Loucy (cell line): ENCODE measurements around the gene GPC3.

Experiments
- H2AFZ ChIP-seq: fragments of 200-600 bp; sonication (generic); 2 replicates; pipeline ENCODE4 v1.6.0; 2016; ENCODE audit warnings: antibody characterized with exemption, mild to moderate bottlenecking, low read length, moderate library complexity
- H3F3A ChIP-seq: fragments of 200-600 bp; 2 replicates; pipeline ENCODE4 v1.6.0; 2016; ENCODE audit warnings: antibody characterized with exemption, low read depth, mild to moderate bottlenecking
- H3K27me3 ChIP-seq: fragments of 200-600 bp; sonication (generic); 2 replicates; pipeline ENCODE4 v1.6.1; 2014; ENCODE audit warnings: low read length, mild to moderate bottlenecking; ENCODE audit not compliant: insufficient read depth, poor library complexity, severe bottlenecking
- H3K36me3 ChIP-seq: fragments of 200-600 bp; sonication (generic); 2 replicates; pipeline ENCODE4 v1.6.1; 2016; ENCODE audit warnings: low read length; ENCODE audit not compliant: insufficient read depth
- H3K4me1 ChIP-seq: fragments of 200-600 bp; sonication (generic); 2 replicates; pipeline ENCODE4 v1.5.1; 2014; ENCODE audit warnings: low read length, mild to moderate bottlenecking; ENCODE audit not compliant: insufficient read depth, poor library complexity, severe bottlenecking
- H3K4me2 ChIP-seq: fragments of 200-600 bp; sonication (generic); 2 replicates; pipeline ENCODE4 v1.6.0; 2014; ENCODE audit warnings: antibody characterized with exemption, low read length, low read depth, mild to moderate bottlenecking; ENCODE audit not compliant: poor library complexity, severe bottlenecking
- H3K4me3 ChIP-seq: fragments of 200-600 bp; sonication (generic); 2 replicates; pipeline ENCODE4 v1.5.1; 2014; ENCODE audit warnings: low read length, mild to moderate bottlenecking, mixed read lengths; ENCODE audit not compliant: poor library complexity, severe bottlenecking
- H3K79me2 ChIP-seq: fragments of 200-600 bp; sonication (generic); 2 replicates; pipeline ENCODE4 v1.6.1; 2014; ENCODE audit warnings: low read length; ENCODE audit not compliant: insufficient read depth
- H3K9ac ChIP-seq: fragments of 200-600 bp; sonication (generic); 2 replicates; pipeline ENCODE4 v1.6.0; 2014; ENCODE audit warnings: mild to moderate bottlenecking, low read depth, low read length, moderate library complexity; ENCODE audit not compliant: poor library complexity, severe bottlenecking
- H3K9me2 ChIP-seq: fragments of 200-600 bp; sonication (generic); replicated peaks from 2 replicates; pipeline ENCODE4 v1.6.1; 2016; ENCODE audit warnings: low read depth, low read length, mixed read lengths
- H3K9me3 ChIP-seq: fragments of 200-600 bp; sonication (generic); 2 replicates; pipeline ENCODE4 v1.6.1; 2014; ENCODE audit warnings: mild to moderate bottlenecking, antibody characterized with exemption, low read length, low read depth; ENCODE audit not compliant: insufficient read depth
- H4K20me1 ChIP-seq: fragments of 200-600 bp; sonication (generic); 2 replicates; pipeline ENCODE4 v1.6.0; 2014; ENCODE audit warnings: antibody characterized with exemption, low read length, mild to moderate bottlenecking; ENCODE audit not compliant: insufficient read depth, poor library complexity, severe bottlenecking
- EZH2phosphoT487 ChIP-seq: fragments of 200-600 bp; IDR thresholded peaks from 2 replicates; pipeline ENCODE4 v1.6.1; 2018; ENCODE audit warnings: antibody characterized with exemption, mild to moderate bottlenecking, moderate library complexity, borderline replicate concordance
- TF ChIP-seq, protein P1 (sequence below): fragments of 200-600 bp; sonication (generic); conservative IDR thresholded peaks from 2 replicates; pipeline ENCODE4 v1.5.1; 2014; ENCODE audit warnings: mild to moderate bottlenecking, antibody characterized with exemption, low read length

Gene GPC3

DNA sequence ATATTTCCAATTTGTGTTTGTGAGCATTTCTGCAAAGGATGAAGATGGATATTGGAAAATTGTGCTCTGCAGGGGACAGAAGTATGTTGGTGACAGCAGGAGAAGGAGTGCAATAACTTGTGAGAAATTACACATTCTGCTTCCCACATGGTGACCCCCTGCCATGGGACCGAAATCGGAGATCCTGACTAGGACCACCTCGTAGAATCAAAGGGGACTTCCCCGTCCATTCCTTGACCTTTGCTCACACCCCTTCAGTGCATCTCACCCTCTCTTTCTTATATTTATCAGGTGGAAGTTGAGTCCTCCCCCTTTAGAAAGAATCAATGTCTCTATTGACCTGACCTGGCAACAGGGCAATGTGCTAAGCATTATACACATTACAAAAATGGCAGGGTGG lies 451.2 kb downstream of the GPC3 start:
- Histone ChIP-seq H3K4me3 (no peak overlapping the region), H3K9me2 (no peaks in the 10 kb centered on the region), H3F3A (no peaks in the 10 kb centered on the region), H3K27me3 (no peaks in the 10 kb centered on the region), H3K79me2 (no peaks in the 10 kb centered on the region), H3K9me3 (no peaks in the 10 kb centered on the region), H2AFZ (no peak overlapping the region), H3K4me1 (no peaks in the 10 kb centered on the region), H4K20me1 (no peaks in the 10 kb centered on the region), H3K4me2 (no peak overlapping the region), H3K36me3 (no peaks in the 10 kb centered on the region), H3K9ac (no peak overlapping the region)
- no peak for TF ChIP-seq EZH2phosphoT487
- TF ChIP-seq, protein P1, sequence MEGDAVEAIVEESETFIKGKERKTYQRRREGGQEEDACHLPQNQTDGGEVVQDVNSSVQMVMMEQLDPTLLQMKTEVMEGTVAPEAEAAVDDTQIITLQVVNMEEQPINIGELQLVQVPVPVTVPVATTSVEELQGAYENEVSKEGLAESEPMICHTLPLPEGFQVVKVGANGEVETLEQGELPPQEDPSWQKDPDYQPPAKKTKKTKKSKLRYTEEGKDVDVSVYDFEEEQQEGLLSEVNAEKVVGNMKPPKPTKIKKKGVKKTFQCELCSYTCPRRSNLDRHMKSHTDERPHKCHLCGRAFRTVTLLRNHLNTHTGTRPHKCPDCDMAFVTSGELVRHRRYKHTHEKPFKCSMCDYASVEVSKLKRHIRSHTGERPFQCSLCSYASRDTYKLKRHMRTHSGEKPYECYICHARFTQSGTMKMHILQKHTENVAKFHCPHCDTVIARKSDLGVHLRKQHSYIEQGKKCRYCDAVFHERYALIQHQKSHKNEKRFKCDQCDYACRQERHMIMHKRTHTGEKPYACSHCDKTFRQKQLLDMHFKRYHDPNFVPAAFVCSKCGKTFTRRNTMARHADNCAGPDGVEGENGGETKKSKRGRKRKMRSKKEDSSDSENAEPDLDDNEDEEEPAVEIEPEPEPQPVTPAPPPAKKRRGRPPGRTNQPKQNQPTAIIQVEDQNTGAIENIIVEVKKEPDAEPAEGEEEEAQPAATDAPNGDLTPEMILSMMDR: no peak

DNA sequence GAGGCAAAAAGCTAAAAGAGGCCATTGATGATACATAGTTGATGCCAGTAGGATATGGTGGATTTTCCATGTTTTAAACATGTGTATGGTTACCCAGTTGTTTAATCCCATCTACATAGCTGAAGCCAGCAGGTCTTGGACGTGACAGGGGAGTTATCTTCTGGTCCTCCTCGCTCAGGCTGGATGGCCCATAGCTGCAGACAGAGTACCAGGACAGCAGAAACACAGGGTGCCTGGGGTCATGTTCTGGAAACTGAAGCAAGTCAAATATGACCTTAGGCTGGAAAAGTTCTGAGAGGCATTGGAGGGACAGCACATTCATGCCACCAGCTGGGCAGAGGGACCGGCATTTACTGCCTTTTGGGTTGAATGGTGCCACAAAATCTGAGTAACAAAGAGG lies 452.1 kb downstream of the GPC3 start:
- no peak overlapping the region for H3K4me2 ChIP-seq
- no peaks in the 10 kb centered on the region for H3K9me3 ChIP-seq
- H3K9ac ChIP-seq: no peak overlapping the region
- H3K79me2 ChIP-seq: no peaks in the 10 kb centered on the region
- no peaks in the 10 kb centered on the region for H3K4me1 ChIP-seq
- H3K27me3 ChIP-seq: no peaks in the 10 kb centered on the region
- H3K36me3 ChIP-seq: no peaks in the 10 kb centered on the region
- H3F3A ChIP-seq: no peaks in the 10 kb centered on the region
- H2AFZ ChIP-seq: no peak overlapping the region
- H3K9me2 ChIP-seq: no peaks in the 10 kb centered on the region
- H3K4me3 ChIP-seq: no peak overlapping the region
- H4K20me1 ChIP-seq: no peaks in the 10 kb centered on the region
- TF ChIP-seq, protein P1: no peak
- TF ChIP-seq EZH2phosphoT487: no peak

DNA sequence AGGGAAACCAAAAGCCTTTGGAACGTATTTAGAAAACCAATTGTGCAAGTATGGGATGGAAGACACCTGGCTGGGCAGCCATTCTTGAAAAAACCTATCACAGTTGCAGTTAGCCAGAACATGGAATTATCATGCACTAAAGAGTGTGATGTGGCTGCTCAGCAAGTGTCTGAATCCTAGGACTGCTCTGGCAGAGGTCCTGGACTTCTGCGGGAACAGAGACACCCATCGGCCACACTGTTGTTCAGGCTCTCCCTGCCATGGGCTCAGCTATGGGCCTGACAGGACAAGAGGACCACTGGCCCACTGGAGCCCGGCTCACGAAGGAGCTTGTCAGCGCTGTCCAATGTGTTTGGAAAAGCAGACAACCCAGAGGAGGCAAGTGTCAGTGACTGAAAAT lies 454.4 kb downstream of the GPC3 start:
- Histone ChIP-seq H3K36me3 (no peaks in the 10 kb centered on the region), H4K20me1 (no peaks in the 10 kb centered on the region), H3K4me2 (no peak overlapping the region), H3F3A (no peaks in the 10 kb centered on the region), H3K27me3 (no peaks in the 10 kb centered on the region), H3K9me2 (no peaks in the 10 kb centered on the region), H2AFZ (no peak overlapping the region), H3K9ac (no peak overlapping the region), H3K9me3 (no peaks in the 10 kb centered on the region), H3K4me1 (no peaks in the 10 kb centered on the region), H3K4me3 (no peak overlapping the region), H3K79me2 (no peaks in the 10 kb centered on the region)
- TF ChIP-seq, protein P1: no peak
- no peak for TF ChIP-seq EZH2phosphoT487
